Kidney epithelial cell (primary cell): ENCODE measurements around the gene CTSH. TPM values are rescaled to one million over a fixed set of nuclear protein-coding genes. Genes with fewer than 3 reads are reported as not detected.
A peak's percentile ranks its signal among the peaks of the same experiment; 100 is the strongest.
"Not testable (repeated sequence)": the region's sequence is repeated elsewhere in the genome, so short reads cannot be mapped to it uniquely, and the experiment has no call there.

ENCODE experiments used
- DNase-seq: peaks from one replicate; pipeline ENCODE4 v3.0.0-alpha.2; 2010; ENCODE audit warnings: low read depth
- H3K27me3 ChIP-seq: 2 replicates; pipeline ENCODE4 v1.6.0; 2011; ENCODE audit warnings: low read length; ENCODE audit not compliant: control insufficient read depth, insufficient read depth
- H3K36me3 ChIP-seq: 2 replicates; pipeline ENCODE4 v1.5.1; 2011; ENCODE audit warnings: low read length; ENCODE audit not compliant: control insufficient read depth, insufficient read depth
- H3K4me3 ChIP-seq: 2 replicates; pipeline ENCODE4 v1.5.1; 2011; ENCODE audit warnings: low read depth, mild to moderate bottlenecking, control low read depth, low read length
- CTCF ChIP-seq: IDR thresholded peaks from 2 replicates; pipeline ENCODE4 v1.5.1; 2011; ENCODE audit warnings: mild to moderate bottlenecking, moderate library complexity, low read length, control low read depth, inconsistent platforms; ENCODE audit not compliant: insufficient read depth, poor library complexity, severe bottlenecking
- total RNA-seq: library from RNA; depleted of rRNA; stranded (reverse); fragments of >200 nt; gene quantifications from 2 replicates; pipeline ENCODE4 v1.2.3, GENCODE V29; 2015

The CTSH gene
- total RNA-seq, 1 donor from 2014 or later: 125 TPM

GRCh38 chr15:78880813-78881212 is 64.0 kb downstream of the CTSH start:
- TF ChIP-seq CTCF: no peak
- Histone ChIP-seq H3K4me3 (no peak overlapping the region), H3K36me3 (no peaks in the 10 kb centered on the region), H3K27me3 (no peaks in the 10 kb centered on the region)
- no peak for DNase-seq

GRCh38 chr15:78880242-78880533 is 64.7 kb downstream of the CTSH start:
- DNase-seq: no peak
- Histone ChIP-seq H3K27me3 (no peaks in the 10 kb centered on the region), H3K4me3 (no peak overlapping the region), H3K36me3 (no peaks in the 10 kb centered on the region)
- no peak for TF ChIP-seq CTCF

- TF ChIP-seq CTCF: no peak
- no peaks in the 10 kb centered on the region for H3K36me3 ChIP-seq
- no peak overlapping the region for H3K4me3 ChIP-seq
- no peak for DNase-seq
- no peaks in the 10 kb centered on the region for H3K27me3 ChIP-seq
Observed at GRCh38 chr15:78879517-78880241, 65.2 kb downstream of the CTSH start.

- TF ChIP-seq CTCF: no peak
- no peak overlapping the region for H3K4me3 ChIP-seq
- no peaks in the 10 kb centered on the region for H3K36me3 ChIP-seq
- DNase-seq: no peak
- H3K27me3 ChIP-seq: no peaks in the 10 kb centered on the region
Observed at GRCh38 chr15:78878356-78878755, 66.5 kb downstream of the CTSH start.

- H3K4me3 ChIP-seq, H3K27me3 ChIP-seq, H3K36me3 ChIP-seq, DNase-seq: not testable (repeated sequence)
Observed at GRCh38 chr15:78876954-78877353, 67.9 kb downstream of the CTSH start.

GRCh38 chr15:78875107-78875914 is 69.5 kb downstream of the CTSH start:
- Histone ChIP-seq H3K27me3 (no peaks in the 10 kb centered on the region), H3K4me3 (peak overlapping the region; percentile 100), H3K36me3 (no peaks in the 10 kb centered on the region)
- DNase-seq: no peak
- TF ChIP-seq CTCF: no peak
